Activated CD8-positive, alpha-beta memory T cell treated with anti-CD3 and anti-CD28 coated beads, Interleukin-2, amount 50 U/mL, for 24 hours (primary cell): ENCODE results near the gene THAP10.
"Not testable (repeated sequence)": the region's sequence is repeated elsewhere in the genome, so short reads cannot be mapped to it uniquely, and the experiment has no call there.

ENCODE experiments used
- DNase-seq: peaks from one replicate; pipeline ENCODE4 v3.0.0-alpha.2; 2020; ENCODE audit errors: extremely low read depth

The THAP10 gene

DNA sequence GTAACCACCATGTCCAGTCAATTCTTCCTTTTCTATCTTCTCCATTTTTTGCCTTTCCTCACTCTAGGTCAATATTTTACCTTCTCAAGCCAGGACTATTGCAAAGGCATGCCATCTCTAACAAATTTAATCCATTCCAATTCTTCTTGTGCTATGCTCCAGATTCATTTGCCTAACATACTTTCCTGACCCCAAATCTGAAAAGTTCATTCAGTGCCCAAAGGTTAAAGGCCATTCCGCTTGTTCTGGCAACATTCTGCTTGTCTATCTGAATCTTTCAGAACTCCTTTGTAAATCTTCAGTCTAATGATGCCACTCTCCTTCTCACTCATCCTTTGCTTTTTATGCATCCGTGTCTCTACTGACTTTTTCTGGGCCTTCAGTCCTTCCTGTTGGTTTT lies 15.6 kb downstream of the THAP10 start:
- no peak for DNase-seq

DNA sequence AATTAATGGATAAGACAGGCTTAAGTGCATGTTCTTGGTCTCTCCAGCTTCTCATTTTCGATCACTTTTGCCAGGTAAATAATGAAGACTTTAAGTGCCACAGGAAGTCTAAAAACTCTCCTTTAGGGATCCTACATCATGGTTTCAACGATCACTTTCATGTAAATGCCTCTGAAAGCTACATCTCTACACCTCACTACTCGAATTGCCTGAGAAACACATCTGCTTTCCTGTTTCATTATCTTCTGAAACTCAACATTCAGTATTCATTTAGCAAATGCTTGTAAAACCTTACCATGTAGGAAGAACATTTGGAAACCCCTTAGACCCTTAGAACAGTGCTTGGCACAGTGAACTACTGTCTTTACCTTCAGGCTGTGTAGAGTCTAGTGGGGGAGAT lies 16.2 kb downstream of the THAP10 start:
- DNase-seq, result no peak

DNA sequence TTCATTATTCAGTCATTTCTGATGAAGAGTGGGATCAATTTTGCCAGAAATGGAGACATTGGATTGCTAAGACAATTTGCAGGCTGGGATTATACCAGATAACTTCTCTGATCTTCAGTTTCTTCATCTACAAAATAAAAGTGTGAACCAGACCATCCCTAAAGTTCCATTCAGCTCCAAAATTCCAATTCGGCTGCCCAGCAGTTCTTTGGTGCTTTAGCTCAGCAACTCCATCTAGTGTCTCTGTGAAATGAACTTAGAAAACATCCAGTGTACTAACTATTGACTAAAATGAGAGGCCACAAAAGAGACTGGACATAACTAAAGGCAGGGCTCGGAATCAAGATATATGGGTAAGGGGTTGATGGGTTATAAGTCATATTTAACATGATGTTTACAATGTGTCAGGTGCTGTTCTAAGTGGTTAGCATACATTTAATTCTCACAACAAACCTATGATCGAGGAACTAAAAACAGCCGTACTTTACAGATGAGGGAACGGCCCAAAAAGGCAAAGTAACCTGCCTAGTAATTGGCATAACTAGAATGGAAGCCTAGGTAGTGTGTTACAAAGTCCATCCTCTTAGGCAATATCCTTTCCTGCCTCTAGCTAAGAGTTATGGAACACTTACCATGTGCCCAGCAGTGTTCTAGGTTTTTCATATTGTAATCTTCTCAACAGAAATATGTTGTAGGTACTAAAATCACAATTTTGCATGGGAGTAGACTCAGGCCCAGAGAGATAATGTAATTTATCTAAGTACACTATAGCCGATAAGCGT lies 17.0 kb downstream of the THAP10 start:
- DNase-seq, result no peak

DNA sequence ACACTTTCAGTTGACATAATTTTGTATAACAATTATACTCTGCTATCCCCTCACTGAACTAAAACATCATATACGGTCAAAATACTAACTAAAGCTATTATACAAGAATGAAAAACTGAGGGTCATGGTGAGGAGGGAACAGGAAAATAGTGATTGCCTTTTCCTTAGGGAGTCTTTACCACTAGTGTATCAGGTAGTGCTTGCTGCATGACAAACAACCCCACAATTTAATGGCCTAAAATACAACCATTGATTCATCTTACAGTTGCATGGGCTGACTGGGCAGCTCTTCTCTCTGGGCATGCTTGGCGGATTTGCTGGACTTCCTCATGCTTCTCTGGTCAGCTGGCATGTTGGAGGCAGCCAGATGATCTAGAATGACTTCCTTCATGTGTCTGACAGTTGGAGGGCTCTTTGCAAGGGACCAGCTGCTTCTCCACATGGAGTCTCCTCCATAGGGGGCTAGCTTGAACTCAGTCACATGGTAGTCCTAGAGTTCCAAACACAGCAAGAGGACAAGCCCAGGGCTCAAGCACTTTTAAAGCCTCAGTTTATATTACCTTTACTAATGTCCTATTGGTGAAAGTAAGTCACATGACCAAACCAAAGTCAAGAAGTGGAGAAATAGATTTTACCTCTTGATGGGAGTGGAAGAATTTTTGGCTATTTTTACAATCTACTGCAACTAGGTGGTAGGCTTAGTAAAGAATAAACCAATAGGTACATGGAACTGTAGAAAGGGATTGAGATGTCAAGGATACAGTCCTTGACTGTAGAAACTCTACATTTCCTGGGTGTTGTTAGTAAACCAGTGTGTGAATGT lies 18.8 kb downstream of the THAP10 start:
- no peak for DNase-seq

DNA sequence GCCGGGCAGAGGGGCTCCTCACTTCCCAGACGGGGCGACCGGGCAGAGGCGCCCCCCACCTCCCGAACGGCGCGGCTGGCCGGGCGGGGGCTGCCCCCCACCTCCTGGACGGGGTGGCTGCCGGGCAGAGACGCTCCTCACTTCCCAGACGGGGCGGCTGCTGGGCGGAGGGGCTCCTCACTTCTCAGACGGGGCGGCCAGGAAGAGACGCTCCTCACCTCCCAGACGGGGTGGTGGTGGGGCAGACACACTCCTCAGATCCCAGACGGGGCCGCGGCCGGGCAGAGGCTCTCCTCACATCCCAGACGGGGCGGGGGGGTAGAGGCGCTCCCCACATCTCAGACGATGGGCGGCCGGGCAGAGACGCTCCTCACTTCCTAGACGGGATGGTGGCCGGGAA lies 20.7 kb downstream of the THAP10 start:
- DNase-seq, result not testable (repeated sequence)

DNA sequence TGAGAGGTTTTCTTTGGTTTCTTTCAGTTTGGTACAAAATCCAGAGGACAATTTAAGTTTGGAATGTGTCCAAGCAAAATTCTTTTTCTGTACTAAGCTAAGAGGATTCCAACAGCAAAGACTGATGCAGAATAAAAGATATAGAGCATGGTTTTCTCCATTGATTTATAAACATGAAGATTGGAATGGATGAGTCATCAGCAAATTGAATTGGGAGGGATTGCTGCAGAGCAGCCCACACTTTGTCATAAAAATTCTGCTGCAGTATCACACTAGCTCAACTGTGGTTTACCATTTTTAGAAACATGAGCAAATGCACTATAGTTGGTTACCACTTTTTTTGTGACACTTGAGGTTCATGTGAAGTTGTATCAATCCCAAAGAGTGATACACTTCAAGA lies 22.2 kb downstream of the THAP10 start:
- DNase-seq, result no peak

DNA sequence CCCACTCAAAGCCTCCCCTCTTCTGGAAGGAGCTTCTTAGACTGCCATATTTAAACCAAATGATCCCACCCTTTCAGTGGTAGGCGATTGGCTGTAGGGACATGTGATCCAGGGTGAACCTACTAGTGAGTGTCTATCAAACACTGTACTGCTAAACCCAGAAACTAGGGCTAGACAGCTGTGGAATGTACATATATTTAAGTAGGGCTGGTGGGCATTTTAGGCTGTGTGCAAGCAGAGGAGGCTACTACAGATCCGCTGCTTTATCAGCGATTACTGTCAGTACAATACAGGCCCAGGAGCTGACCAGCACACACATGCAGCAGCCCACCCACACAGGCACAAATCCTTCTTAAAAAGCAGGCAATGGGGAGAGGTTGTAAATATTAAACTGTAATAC lies 22.9 kb downstream of the THAP10 start:
- no peak for DNase-seq

DNA sequence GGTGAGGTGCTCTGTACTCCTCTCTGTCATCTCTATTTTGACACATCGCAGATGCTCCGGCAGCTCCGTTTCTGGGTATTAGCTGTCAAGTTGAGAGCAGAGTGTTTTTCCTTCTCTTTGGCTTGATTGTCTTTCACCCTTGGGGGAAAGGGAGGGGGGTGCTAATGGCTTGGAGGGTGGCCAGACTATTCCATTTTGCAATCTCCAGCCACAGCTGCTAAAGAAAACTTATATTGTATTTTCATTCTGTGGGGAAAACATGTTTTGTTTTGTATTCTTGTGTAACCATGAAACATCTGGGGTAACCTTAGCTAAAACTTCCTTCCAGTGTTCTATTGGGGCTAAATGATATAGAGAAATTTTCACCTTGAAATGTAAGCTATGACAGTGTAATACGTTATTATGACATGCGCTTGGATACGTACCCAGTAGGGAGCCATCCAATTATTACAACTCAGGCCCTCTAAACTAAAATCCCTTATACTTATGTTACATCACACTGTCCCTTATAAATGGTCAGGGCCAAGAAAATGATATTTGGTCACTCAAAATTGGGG lies 24.2 kb downstream of the THAP10 start:
- DNase-seq, result no peak

DNA sequence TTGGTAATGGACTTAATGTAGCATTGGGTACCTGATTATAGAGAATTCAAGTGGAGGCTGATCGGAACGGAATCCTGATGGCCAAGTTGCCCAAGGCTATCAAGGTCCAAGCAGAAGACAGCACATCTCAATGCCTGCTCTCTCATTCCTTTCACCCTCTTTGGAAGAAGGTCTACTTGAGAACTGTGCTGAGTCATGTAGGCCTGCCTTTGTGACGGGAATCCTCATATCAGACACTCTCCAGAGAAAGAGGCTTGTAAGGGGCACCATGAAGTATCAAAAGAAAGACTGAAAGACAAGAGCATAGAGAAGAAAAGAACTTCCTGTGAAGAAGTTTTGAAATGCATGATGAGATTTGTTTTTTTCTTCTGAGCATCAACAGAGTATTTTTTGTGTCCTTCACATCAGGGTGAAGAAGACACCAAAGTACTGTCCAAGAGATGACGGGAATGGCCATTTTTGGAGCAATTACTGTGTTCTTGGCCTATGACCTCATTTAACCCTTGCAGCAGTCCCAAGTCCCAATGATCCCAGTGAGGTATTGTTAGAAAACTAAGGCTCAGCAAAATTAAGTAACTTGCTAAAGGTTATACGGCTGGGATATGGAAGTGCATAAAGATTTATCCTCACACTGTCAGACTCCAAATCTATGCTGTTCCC lies 25.1 kb downstream of the THAP10 start:
- DNase-seq, result no peak

DNA sequence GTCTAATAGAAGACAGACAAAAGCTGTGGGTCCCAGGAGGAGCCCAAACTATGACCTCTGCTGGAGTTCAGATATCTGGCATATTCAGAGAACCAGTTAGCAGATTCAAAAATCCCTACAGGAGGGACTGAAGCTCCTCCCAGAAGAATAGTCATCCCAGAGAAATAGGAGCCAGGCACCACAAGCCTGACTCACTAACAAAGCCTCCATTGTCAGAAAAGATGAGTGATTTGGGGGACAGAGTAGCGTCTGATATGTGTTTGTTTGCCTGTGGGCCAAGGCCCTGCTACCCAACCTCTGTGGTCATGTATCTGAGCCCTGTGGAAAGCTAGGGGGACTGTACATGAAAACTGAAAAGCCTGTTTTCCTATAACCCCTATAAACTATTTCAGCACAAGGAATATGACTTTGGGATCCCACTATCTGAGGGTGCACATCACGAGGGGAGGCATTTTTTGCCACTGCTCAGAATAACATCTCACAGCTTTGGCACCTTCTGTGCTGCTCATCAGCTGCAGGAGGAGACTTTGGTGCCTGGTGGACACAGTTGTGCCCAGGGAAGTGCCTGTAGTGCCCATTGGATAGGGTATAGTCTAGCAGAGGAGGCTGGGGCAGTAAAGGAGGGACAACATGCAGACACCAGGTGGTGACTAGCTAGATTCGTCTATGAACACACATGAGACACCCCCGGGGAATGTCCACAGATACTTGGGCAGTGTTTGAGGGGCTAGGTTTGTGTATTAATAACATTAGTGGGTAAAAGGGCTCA lies 28.6 kb downstream of the THAP10 start:
- DNase-seq, result no peak

DNA sequence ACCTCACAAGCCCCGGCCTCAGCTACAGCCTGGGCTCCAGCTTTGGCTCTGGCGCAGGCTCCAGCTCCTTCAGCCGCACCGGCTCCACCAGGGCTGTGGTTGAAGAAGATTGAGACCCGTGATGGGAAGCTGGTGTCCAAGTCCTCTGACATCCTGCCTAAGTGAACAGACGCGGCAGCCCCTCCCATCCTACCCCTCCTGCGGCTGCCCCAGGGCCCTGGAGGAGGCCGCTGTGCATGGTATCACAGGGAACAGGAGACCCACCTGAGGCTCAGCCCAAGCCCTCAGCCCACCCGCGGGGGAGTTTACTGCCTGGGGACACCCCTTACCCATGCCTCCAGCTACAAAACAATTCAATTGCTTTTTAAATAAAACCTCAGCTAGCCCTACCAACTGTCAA lies 32.2 kb downstream of the THAP10 start:
- no peak for DNase-seq

DNA sequence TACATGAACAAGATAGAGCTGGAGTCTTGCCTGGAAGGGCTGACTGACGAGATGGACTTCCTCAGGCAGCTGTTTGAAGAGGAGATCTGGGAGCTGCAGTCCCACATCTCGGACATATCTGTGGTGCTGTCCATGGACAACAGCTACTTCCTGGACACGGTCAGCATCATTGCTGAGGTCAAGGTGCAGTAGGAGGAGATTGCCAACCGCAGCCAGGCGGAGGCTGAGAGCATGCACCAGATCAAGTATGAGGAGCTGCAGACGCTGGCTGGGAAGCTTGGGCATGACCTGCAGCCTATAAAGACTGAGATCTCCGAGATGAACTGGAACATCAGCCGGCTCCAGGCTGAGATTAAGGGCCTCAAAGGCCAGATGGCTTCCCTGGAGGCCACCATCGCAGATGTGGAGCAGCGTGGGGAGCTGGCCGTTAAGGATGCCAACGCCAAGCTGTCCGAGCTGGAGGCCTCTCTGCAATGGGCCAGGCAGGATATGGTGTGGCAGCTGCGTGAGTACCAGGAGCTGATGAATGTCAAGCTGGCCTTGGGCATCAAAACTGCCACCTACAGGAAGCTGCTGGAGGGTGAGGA lies 32.8 kb downstream of the THAP10 start:
- no peak for DNase-seq

DNA sequence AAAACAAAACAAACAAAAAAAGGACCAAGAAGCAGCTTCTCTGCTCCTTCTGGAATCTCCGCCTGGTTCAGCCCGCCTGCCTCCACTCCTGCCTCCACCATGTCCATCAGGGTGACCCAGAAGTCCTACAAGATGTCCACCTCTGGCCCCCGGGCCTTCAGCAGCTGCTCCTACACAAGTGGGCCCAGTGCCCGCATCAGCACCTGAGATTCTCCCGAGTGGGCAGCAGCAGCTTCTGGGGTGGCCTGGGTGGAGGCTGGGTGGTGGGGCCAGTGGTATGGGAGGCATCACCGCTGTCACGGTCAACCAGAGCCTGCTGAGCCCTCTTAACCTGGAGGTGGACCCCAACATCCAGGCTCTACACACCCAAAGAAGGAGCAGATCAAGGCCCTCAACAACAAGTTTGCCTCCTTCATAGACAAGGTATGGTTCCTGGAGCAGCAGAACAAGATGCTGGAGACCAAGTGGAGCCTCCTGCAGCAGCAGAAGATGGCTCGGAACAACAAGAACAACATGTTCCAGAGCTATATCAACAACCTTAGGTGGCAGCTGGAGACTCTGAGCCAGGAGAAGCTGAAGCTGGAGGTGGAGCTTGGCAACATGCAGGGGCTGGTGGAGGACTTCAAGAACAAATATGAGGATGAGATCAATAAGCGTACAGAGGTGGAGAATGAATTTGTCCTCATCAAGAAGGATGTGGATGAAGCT lies 33.5 kb downstream of the THAP10 start:
- DNase-seq, result not testable (repeated sequence)

DNA sequence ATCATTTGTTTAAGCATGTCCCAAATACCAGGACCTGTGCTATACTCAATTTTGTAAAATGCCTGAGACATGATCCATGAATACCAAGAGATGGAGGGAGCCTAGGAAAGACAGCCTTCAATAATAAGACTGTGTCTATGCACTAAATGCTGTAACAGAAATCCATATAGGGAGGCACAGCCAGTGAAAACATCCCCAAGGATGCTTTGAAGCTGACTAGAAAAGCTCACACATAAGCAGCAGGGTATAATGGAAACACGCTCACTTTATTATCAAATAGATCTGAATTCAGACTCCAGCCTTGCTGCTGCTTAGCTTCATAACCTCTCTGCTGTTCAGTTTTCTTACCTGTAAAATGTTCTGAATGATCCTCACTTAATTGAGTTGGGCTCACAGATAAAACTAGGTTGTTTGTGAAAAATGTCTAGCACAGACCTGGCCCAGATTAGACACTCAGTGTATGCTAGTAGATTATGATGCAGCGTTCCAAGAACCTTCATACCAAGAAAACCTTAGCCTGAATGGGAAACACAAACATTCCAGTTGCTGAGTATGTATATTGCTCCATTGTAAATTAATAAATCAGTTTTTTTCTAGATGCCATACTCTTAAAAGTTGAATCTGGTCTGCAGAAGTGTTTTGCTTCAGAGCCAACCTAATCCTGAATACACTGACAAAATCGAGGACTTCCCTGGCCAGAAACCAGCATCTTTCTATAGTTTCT lies 34.5 kb downstream of the THAP10 start:
- DNase-seq, result no peak

DNA sequence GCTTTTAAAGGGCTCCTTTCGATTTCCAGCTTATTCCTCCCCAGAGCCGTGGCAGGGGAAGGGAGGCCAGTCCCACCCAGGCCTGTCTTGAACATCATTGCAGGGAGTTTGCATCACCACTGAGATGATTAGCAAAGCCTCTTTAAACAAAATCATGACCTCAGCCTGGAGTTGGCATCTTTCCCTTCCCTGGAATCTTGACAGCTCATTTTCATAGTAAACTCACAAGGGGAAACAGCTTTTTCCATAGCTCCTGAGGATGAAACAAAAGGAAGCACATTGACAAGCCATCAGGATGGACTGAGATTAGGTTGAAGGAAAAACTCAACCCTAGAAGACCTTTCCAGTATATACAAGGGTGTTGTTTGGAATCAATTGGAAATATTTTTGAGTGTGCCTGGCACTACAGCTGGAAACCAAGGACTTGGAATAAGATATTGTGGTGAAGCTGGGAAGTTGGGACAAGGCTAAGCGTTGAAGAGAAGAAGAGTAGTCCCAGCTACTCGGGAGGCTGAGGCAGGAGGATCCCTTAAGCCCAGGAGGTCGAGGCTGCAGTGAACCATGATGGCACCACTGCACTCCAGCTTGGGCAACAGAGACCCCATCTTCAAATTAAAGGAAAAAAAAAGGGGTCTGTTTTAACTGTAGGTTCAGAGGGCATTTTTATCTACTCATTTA lies 35.2 kb downstream of the THAP10 start:
- no peak for DNase-seq

DNA sequence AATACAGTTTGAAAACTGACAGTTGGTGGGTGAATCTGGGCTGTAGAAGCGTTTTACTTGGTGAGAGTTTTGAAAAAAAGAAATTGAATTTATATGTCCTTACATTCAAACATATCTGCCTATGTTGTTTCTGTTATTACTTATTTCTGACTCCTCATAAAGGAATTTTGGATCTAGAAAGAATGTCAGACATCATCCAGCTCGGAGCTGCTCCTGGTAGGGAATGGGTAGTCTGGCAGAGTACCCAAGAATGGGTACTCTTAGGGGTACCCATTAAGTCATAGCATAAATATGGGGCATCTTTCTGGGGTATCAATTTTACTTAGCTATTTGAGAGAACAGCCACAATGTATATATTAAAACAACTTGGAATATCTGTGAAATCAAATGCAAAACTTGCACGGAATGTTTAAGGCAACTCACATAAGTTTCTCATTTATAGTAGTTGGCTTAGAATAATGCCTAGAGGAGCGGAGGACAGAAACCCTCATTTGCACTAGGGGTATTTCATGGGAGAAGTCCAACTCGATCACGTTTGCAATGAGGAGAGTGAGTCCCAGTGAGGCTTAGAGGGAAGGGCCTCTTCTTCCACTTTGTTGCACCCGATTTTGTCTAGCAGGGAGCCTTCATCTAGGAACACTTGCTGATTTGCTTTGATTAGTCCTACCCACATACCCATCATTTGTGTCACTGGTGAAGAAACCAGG lies 35.9 kb downstream of the THAP10 start:
- no peak for DNase-seq

DNA sequence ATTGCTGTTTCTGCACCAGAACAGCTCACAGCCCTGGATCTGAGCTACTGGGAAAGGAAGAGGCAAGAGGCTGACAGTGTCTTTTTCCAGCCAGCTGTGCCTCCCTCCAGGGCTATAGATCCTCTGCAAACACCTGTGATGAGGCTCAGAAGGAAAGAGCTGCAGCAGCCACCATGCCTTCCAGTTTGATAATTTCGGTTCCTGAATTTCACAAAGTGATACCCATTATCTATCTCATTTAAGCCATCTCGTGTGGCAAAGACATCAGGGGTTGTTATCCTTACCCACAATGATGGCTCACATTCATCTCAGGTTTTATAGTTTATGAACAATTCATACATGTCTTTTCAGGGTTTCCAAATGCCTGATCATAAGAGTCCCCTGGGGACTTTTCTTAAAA lies 36.5 kb downstream of the THAP10 start:
- DNase-seq, result no peak

DNA sequence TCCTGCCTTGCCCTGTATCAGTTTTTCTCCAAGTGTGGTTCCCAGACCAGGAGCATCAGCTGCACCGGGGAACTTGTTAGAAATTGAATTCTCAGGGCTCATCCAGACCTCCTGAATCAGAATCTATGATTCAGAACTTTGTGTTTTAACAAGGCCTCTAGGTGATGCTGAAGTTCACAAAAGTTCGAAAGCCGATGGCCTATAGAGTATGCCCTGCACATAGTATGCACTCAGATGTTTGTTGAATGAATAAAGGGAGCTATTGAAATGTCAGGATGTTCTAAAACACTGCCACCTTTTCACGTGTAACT lies 37.6 kb downstream of the THAP10 start:
- no peak for DNase-seq
